WTC11 (cell line): ENCODE measurements around the gene OR10D3.

Source experiments
- CREB1 ChIP-seq: sonication (generic); formaldehyde crosslinking; IDR thresholded peaks from 2 replicates; pipeline ENCODE4 v1.8.0; 2023; ENCODE audit warnings: mild to moderate bottlenecking, missing genetic modification reagents
- ELF4 ChIP-seq: sonication (generic); formaldehyde crosslinking; IDR thresholded peaks from 2 replicates; pipeline ENCODE4 v1.8.1; 2022; ENCODE audit warnings: low read depth, mild to moderate bottlenecking, moderate library complexity, missing genetic modification reagents
- JUN ChIP-seq: sonication (generic); formaldehyde crosslinking; IDR thresholded peaks from 2 replicates; pipeline ENCODE4 v1.8.0; 2023; ENCODE audit warnings: mild to moderate bottlenecking, missing genetic modification reagents
- MYBL2 ChIP-seq: sonication (generic); formaldehyde crosslinking; IDR thresholded peaks from 2 replicates; pipeline ENCODE4 v1.8.1; 2023; ENCODE audit warnings: mild to moderate bottlenecking, moderate library complexity, missing genetic modification reagents
- NFE2L1 ChIP-seq: sonication (generic); formaldehyde crosslinking; IDR thresholded peaks from 2 replicates; pipeline ENCODE4 v1.8.1; 2023; ENCODE audit warnings: missing genetic modification reagents
- PRRX2 ChIP-seq: fragments of 250-450 bp; sonication (Bioruptor Pico); IDR thresholded peaks from 2 replicates; pipeline ENCODE4 v1.8.0; 2021; ENCODE audit warnings: mild to moderate bottlenecking
- TEAD4 ChIP-seq: sonication (generic); formaldehyde crosslinking; IDR thresholded peaks from 2 replicates; pipeline ENCODE4 v1.8.0; 2022; ENCODE audit warnings: mild to moderate bottlenecking, missing genetic modification reagents
- ZNF263 ChIP-seq: sonication (generic); formaldehyde crosslinking; IDR thresholded peaks from 2 replicates; pipeline ENCODE4 v1.8.1; 2022; ENCODE audit warnings: low read depth, mild to moderate bottlenecking, moderate library complexity, missing genetic modification reagents
- TF ChIP-seq, protein P1 (sequence below): sonication (generic); formaldehyde crosslinking; IDR thresholded peaks from 2 replicates; pipeline ENCODE4 v1.8.1; 2023; ENCODE audit warnings: mild to moderate bottlenecking, missing genetic modification reagents
- TF ChIP-seq, protein P2 (sequence below): fragments of 200-600 bp; IDR thresholded peaks from 2 replicates; pipeline ENCODE4 v1.8.0; 2022; ENCODE audit warnings: antibody characterized with exemption
- TF ChIP-seq, protein P3 (sequence below): sonication (generic); formaldehyde crosslinking; conservative IDR thresholded peaks from 2 replicates; pipeline ENCODE4 v1.8.1; 2023; ENCODE audit warnings: mild to moderate bottlenecking, low read depth, missing genetic modification reagents, moderate library complexity
- TF ChIP-seq, protein P4 (sequence below): sonication (generic); formaldehyde crosslinking; IDR thresholded peaks from 2 replicates; pipeline ENCODE4 v1.8.1; 2023; ENCODE audit warnings: mild to moderate bottlenecking, missing genetic modification reagents, moderate library complexity
- TF ChIP-seq, protein P5 (sequence below): sonication (generic); formaldehyde crosslinking; IDR thresholded peaks from 2 replicates; pipeline ENCODE4 v1.8.0; 2022; ENCODE audit warnings: mild to moderate bottlenecking, missing genetic modification reagents

DNA sequence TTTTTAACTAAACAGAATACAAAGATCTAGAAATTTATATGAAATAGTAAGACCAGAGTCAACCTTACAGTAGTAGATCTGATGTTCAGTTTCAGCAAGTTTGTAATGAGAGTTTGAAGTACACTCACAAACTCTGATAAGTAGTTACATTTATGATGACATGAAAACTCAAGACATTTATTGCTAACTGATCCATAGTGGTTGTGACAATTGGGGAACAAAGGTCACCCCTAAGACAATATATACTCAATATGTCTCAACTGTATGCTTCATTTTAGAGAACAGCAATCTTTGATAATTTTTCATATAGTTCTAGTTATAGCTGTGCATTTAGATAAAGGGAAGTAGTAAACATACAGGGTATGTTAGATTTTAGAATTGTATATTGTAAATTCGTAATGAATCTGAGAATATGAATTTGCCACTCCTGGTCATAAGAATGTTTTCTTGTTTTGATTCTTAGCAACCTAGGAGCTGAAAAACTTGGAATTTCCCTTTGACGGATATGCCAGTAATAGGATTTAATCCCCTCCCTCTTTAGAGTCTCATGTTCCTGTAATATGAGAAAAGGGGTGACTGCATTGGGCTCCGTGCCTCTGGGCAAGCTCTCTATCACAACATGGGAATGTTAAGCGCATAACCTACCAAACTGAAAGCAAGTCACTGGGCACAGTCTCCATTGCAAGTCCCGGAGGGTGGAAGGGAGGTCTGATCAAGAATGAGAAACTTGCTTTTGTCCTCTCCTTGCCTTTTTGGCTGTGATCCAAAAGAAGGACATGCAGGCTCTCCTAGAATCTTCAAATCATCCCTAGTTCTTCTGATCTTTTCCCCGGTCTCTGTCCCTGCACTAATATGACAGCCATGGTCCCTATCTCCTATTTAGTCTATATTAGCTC, 11.4 kb downstream of the OR10D3 start:
- TF ChIP-seq, protein P1, sequence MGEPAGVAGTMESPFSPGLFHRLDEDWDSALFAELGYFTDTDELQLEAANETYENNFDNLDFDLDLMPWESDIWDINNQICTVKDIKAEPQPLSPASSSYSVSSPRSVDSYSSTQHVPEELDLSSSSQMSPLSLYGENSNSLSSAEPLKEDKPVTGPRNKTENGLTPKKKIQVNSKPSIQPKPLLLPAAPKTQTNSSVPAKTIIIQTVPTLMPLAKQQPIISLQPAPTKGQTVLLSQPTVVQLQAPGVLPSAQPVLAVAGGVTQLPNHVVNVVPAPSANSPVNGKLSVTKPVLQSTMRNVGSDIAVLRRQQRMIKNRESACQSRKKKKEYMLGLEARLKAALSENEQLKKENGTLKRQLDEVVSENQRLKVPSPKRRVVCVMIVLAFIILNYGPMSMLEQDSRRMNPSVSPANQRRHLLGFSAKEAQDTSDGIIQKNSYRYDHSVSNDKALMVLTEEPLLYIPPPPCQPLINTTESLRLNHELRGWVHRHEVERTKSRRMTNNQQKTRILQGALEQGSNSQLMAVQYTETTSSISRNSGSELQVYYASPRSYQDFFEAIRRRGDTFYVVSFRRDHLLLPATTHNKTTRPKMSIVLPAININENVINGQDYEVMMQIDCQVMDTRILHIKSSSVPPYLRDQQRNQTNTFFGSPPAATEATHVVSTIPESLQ (CRISPR knock-in tag) = no peak
- TF ChIP-seq ZNF263 (CRISPR knock-in tag) (no peak), MYBL2 (no peak), CREB1 (CRISPR knock-in tag) (no peak), NFE2L1 (CRISPR knock-in tag) (no peak), ELF4 (CRISPR knock-in tag) (no peak), JUN (no peak), PRRX2 (CRISPR knock-in tag) (no peak), TEAD4 (no peak)
- TF ChIP-seq, protein P2, sequence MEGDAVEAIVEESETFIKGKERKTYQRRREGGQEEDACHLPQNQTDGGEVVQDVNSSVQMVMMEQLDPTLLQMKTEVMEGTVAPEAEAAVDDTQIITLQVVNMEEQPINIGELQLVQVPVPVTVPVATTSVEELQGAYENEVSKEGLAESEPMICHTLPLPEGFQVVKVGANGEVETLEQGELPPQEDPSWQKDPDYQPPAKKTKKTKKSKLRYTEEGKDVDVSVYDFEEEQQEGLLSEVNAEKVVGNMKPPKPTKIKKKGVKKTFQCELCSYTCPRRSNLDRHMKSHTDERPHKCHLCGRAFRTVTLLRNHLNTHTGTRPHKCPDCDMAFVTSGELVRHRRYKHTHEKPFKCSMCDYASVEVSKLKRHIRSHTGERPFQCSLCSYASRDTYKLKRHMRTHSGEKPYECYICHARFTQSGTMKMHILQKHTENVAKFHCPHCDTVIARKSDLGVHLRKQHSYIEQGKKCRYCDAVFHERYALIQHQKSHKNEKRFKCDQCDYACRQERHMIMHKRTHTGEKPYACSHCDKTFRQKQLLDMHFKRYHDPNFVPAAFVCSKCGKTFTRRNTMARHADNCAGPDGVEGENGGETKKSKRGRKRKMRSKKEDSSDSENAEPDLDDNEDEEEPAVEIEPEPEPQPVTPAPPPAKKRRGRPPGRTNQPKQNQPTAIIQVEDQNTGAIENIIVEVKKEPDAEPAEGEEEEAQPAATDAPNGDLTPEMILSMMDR = no peak
- TF ChIP-seq, protein P3, sequence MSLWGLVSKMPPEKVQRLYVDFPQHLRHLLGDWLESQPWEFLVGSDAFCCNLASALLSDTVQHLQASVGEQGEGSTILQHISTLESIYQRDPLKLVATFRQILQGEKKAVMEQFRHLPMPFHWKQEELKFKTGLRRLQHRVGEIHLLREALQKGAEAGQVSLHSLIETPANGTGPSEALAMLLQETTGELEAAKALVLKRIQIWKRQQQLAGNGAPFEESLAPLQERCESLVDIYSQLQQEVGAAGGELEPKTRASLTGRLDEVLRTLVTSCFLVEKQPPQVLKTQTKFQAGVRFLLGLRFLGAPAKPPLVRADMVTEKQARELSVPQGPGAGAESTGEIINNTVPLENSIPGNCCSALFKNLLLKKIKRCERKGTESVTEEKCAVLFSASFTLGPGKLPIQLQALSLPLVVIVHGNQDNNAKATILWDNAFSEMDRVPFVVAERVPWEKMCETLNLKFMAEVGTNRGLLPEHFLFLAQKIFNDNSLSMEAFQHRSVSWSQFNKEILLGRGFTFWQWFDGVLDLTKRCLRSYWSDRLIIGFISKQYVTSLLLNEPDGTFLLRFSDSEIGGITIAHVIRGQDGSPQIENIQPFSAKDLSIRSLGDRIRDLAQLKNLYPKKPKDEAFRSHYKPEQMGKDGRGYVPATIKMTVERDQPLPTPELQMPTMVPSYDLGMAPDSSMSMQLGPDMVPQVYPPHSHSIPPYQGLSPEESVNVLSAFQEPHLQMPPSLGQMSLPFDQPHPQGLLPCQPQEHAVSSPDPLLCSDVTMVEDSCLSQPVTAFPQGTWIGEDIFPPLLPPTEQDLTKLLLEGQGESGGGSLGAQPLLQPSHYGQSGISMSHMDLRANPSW = no peak
- TF ChIP-seq, protein P4, sequence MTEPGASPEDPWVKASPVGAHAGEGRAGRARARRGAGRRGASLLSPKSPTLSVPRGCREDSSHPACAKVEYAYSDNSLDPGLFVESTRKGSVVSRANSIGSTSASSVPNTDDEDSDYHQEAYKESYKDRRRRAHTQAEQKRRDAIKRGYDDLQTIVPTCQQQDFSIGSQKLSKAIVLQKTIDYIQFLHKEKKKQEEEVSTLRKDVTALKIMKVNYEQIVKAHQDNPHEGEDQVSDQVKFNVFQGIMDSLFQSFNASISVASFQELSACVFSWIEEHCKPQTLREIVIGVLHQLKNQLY (CRISPR knock-in tag) = no peak
- TF ChIP-seq, protein P5, sequence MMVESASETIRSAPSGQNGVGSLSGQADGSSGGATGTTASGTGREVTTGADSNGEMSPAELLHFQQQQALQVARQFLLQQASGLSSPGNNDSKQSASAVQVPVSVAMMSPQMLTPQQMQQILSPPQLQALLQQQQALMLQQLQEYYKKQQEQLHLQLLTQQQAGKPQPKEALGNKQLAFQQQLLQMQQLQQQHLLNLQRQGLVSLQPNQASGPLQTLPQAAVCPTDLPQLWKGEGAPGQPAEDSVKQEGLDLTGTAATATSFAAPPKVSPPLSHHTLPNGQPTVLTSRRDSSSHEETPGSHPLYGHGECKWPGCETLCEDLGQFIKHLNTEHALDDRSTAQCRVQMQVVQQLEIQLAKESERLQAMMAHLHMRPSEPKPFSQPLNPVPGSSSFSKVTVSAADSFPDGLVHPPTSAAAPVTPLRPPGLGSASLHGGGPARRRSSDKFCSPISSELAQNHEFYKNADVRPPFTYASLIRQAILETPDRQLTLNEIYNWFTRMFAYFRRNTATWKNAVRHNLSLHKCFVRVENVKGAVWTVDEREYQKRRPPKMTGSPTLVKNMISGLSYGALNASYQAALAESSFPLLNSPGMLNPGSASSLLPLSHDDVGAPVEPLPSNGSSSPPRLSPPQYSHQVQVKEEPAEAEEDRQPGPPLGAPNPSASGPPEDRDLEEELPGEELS (CRISPR knock-in tag) = no peak
